BE2C (cell line): ENCODE data around the gene HLA-A.
"Not testable (repeated sequence)": the region's sequence is repeated elsewhere in the genome, so short reads cannot be mapped to it uniquely, and the experiment has no call there.

Source experiments
- DNase-seq: peaks from one replicate; pipeline ENCODE4 v3.0.0-alpha.2; 2020
- H3K27me3 ChIP-seq: fragments of 250-450 bp; sonication (Bioruptor Pico); 2 replicates; pipeline ENCODE4 v1.5.1; 2020; ENCODE audit warnings: mild to moderate bottlenecking
- H3K36me3 ChIP-seq: fragments of 250-450 bp; sonication (Bioruptor Pico); 2 replicates; pipeline ENCODE4 v1.5.1; 2020; ENCODE audit warnings: mild to moderate bottlenecking
- H3K4me1 ChIP-seq: fragments of 250-450 bp; sonication (Bioruptor Pico); 2 replicates; pipeline ENCODE4 v1.5.1; 2020
- H3K4me3 ChIP-seq: 2 replicates; pipeline ENCODE4 v1.5.1; 2011; ENCODE audit warnings: low read depth, low read length
- H3K9me3 ChIP-seq: fragments of 250-450 bp; sonication (Bioruptor Pico); 2 replicates; pipeline ENCODE4 v1.5.1; 2020
- TF ChIP-seq, protein P1 (sequence below): IDR thresholded peaks from 2 replicates; pipeline ENCODE4 v1.5.1; 2012; ENCODE audit warnings: mild to moderate bottlenecking, low read depth, low read length

HLA-A gene

DNA sequence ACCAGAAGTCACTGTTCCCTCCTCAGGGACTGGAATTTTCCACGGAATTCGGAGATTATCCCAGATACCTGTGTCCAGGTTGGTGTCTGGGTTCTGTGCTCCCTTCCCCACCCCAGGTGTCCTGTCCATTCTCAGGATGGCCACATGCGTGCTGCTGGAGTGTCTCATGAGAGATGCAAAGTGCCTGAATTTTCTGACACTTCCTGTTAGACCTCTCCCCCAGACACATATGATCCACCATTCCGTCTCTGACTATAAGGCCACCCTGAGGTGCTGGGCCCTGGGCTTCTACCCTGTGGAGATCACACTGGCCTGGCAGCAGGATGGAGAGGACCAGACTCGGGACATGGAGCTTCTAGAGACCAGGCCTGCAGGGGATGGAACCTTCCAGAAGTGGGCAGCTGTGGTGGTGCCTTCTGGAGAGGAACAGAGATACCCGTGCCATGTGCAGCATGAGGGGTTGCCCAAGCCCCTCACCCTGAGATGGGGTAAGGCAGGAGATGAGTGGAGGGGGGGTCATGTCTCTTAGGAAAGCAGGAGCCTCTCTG lies 14.4 kb upstream of the HLA-A start:
- Histone ChIP-seq H3K36me3 (no peaks in the 10 kb centered on the region), H3K4me1 (no peaks in the 10 kb centered on the region), H3K4me3 (no peak overlapping the region), H3K9me3 (no peaks in the 10 kb centered on the region), H3K27me3 (no peaks in the 10 kb centered on the region)
- TF ChIP-seq, protein P1, sequence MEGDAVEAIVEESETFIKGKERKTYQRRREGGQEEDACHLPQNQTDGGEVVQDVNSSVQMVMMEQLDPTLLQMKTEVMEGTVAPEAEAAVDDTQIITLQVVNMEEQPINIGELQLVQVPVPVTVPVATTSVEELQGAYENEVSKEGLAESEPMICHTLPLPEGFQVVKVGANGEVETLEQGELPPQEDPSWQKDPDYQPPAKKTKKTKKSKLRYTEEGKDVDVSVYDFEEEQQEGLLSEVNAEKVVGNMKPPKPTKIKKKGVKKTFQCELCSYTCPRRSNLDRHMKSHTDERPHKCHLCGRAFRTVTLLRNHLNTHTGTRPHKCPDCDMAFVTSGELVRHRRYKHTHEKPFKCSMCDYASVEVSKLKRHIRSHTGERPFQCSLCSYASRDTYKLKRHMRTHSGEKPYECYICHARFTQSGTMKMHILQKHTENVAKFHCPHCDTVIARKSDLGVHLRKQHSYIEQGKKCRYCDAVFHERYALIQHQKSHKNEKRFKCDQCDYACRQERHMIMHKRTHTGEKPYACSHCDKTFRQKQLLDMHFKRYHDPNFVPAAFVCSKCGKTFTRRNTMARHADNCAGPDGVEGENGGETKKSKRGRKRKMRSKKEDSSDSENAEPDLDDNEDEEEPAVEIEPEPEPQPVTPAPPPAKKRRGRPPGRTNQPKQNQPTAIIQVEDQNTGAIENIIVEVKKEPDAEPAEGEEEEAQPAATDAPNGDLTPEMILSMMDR: no peak
- no peak for DNase-seq

DNA sequence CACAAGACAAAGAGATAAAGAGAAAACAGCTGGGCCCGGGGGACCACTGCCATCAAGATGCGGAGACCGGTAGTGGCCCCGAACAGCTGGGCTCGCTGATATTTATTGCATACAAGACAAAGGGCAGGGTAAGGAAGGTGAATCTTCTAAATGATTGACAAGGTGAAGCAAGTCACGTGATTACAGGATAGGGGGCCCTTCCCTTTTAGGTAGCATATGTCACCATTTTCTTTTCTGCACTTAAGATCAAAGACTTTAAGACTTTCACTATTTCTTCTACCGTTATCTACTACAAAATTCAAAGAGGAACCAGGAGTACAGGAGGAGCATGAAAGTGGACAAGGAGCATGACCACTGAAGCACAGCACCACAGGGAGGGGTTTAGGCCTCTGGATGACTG lies 12.3 kb upstream of the HLA-A start:
- not testable (repeated sequence) for H3K4me3 ChIP-seq, H3K4me1 ChIP-seq, H3K27me3 ChIP-seq, H3K9me3 ChIP-seq, DNase-seq, H3K36me3 ChIP-seq

DNA sequence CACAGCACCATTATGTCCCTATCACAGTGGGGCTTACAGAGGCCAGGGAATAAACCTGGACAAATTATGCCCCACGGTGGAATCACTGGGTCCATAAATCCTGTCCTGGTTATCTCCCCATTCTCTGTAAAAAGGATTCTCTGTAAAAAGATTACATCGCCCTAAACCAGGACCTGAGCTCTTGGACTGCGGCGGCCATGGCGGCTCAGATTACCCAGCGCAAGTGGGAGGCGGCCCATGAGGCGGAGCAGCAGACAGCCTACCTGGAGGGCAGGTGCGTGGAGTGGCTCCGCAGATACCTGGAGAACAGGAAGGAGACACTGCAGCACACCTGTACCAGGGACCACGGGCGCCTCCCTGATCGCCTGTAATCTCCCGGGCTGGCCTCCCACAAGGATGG lies 8.4 kb upstream of the HLA-A start:
- H3K9me3 ChIP-seq: no peaks in the 10 kb centered on the region
- H3K36me3 ChIP-seq: no peaks in the 10 kb centered on the region
- no peaks in the 10 kb centered on the region for H3K4me1 ChIP-seq
- TF ChIP-seq, protein P1: no peak
- DNase-seq: no peak
- H3K4me3 ChIP-seq: no peak overlapping the region
- H3K27me3 ChIP-seq: no peaks in the 10 kb centered on the region

DNA sequence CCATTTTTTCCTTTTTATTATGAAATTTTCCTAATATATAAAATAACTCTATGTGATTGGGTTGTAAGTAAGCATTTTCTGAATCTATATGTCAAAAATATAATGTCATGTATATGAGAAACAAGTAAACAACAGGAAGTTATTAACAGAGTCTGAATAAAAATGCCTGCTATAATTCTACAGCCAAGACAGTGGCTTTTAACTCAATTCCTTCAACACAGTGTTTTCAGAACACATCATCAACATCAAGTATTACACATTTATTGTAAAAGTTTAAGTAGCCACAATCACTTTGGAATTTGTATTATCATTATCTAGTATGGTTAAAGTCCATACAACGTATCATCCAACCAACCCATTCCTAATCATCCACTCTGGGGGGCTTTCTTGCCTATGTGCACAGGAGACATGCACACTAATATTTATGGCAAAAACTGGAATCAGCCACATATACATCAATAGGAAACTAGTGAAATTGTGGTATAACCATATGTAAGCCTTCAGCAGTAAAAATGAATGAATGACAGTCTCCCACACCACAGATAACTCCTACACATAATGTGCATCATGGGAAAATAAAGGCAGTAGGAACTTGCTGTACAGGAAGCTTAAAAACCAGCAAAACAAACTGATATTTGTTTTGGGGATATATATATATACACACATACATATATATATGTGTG lies 6.9 kb upstream of the HLA-A start:
- TF ChIP-seq, protein P1: no peak
- no peaks in the 10 kb centered on the region for H3K4me1 ChIP-seq
- H3K36me3 ChIP-seq: no peaks in the 10 kb centered on the region
- no peaks in the 10 kb centered on the region for H3K9me3 ChIP-seq
- H3K27me3 ChIP-seq: no peaks in the 10 kb centered on the region
- H3K4me3 ChIP-seq: no peak overlapping the region
- DNase-seq: no peak

DNA sequence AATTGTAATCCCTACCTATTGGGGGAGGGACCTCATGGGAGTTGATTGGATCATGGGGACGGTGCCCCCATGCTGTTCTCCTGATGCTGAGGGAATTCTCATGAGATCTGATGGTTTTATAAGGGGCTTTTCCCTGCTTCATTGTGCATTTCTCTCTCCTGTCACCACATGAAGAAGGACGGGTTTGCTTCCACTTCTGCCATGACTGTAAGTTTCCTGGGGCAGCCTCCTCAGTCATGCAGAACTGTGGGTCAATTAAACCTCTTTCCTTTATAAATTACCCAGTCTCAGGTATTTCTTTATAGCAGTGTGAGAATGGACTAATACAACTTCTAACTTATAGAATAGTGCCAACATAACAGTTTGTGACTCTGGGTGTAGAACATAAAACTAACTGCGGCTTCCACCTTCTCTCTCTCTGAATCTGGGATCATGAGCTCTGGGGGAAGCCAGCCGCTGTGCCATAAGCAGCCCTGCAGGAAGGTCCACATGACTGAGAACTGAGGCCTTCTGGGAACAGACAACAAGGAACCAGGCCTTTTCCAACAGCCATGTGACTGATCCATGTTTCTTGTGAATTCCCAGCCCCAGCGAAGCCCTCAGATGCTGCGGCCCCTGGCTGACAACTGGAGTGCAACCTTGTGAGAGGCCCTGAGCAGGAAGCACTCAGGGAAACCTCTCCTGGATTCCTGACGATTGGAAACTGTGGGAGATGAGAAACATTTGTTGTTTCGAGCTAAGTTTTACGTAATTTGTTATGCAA lies 3.4 kb upstream of the HLA-A start:
- TF ChIP-seq, protein P1: no peak

DNA sequence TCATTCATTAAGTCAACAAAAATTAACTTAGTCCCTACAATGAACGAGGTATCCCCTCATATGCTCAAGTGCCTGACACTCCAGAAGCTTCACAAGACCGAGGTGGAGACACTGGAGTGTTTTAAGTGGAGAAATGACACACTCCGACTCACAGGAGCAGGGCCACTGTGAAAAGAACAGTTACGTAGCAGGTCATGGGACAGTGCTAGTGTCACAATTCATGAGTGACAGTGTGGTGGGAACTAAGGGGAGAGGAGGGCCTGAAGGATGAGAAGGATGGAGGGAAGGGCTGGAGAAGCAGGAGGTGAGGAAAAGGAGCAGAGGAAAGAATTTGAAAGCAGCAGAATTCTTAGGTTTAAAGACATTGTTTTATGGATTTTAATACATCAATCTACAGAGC lies 1.3 kb upstream of the HLA-A start:
- DNase-seq: no peak

More for the DNA sequence above, 3.4 kb upstream of the HLA-A start:
- no peak for DNase-seq
- H3K36me3 ChIP-seq: peaks cover 3% of the 10 kb centered on the region; the same call in 1 of the 2 replicates
- H3K4me3 ChIP-seq: no peak overlapping the region
- H3K9me3 ChIP-seq: no peaks in the 10 kb centered on the region
- no peaks in the 10 kb centered on the region for H3K4me1 ChIP-seq
- no peaks in the 10 kb centered on the region for H3K27me3 ChIP-seq

More for the DNA sequence above, 1.3 kb upstream of the HLA-A start:
- Histone ChIP-seq H3K4me1 (no peaks in the 10 kb centered on the region), H3K4me3 (no peak overlapping the region), H3K27me3 (no peaks in the 10 kb centered on the region), H3K9me3 (no peaks in the 10 kb centered on the region), H3K36me3 (peaks cover 3% of the 10 kb centered on the region)
- TF ChIP-seq, protein P1: no peak
